K562 (cell line): Measurements from ENCODE around the gene PSMG3. TPM values are rescaled to one million over a fixed set of nuclear protein-coding genes. Genes with fewer than 3 reads are reported as not detected.

ENCODE experiments used
- ATAC-seq: fragments of 200-7000 bp; cut with Tn5 transposase; 3 replicates; pipeline ENCODE4 v1.9.1; 2020; ENCODE audit warnings: moderate library complexity
- BruUV-seq: library from RNA; stranded (reverse); fragments of 400-500 nt; replicated peaks from 2 replicates; lab custom pipeline; 2021; lab: Mats Ljungman, UMichigan
- CTCF ChIA-PET: fragments of 300-600 bp; formaldehyde crosslinking; extraction: SDS; loops from one replicate; lab custom pipeline; 2021; ENCODE audit warnings: low intra/inter-chr PET ratio; lab: Yijun Ruan, JAX
- POLR2A ChIA-PET: fragments of 300-600, 350-650 bp; sonication (Branson Sonifier 250); formaldehyde crosslinking; extraction: SDS; loops from one replicate; lab custom pipeline; 2021; ENCODE audit warnings: antibody characterized with exemption, inconsistent platforms; lab: Yijun Ruan, JAX
- DNase-seq, 4 experiments: peaks; one replicate each; pipeline versions ENCODE4 v3.0.0 to v3.0.0-alpha.2; 2011 to 2018; ENCODE audit warnings: low spot score in 3 of 4, mixed read lengths in 3 of 4; ENCODE audit errors: extremely low read depth in 1 of 4
- FAIRE-seq: peaks from 2 replicates; lab custom pipeline; 2011; peaks lifted over from hg19 to GRCh38; lab: Jason Lieb, UNC
- H2AFZ ChIP-seq: 2 replicates; pipeline ENCODE4 v1.6.0; 2011; ENCODE audit warnings: low read depth, low read length, control low read depth, inconsistent platforms
- H3K27ac ChIP-seq: fragments of 200-600 bp; 3 replicates; pipeline ENCODE4 v1.8.0; 2011; ENCODE audit warnings: low read depth, mild to moderate bottlenecking, control low read depth, inconsistent platforms, low read length, moderate library complexity, mixed read lengths; ENCODE audit errors: extremely low read depth
- H3K27me3 ChIP-seq, 2 experiments: fragments of 300-600 bp in 1 of 2; 2 replicates in 1 of 2; 3 replicates in 1 of 2; pipeline versions ENCODE4 v1.6.0 to v1.8.0; 2011; ENCODE audit warnings: inconsistent platforms in 2 of 2, low read length in 2 of 2, mild to moderate bottlenecking in 1 of 2, mixed read lengths in 1 of 2, moderate library complexity in 1 of 2; ENCODE audit not compliant: control insufficient read depth in 2 of 2, insufficient read depth in 2 of 2
- H3K36me3 ChIP-seq: fragments of 300-600 bp; 3 replicates; pipeline ENCODE4 v1.8.0; 2011; ENCODE audit warnings: mild to moderate bottlenecking, low read length, inconsistent platforms; ENCODE audit not compliant: control insufficient read depth, insufficient read depth
- H3K4me1 ChIP-seq, 2 experiments: fragments of 200-600 bp in 1 of 2; replicated peaks in 1 of 2; 2 replicates in 1 of 2; 3 replicates in 1 of 2; pipeline versions ENCODE4 v1.5.1 to v1.8.0; 2011; ENCODE audit warnings: inconsistent platforms in 2 of 2, low read length in 2 of 2, mild to moderate bottlenecking in 1 of 2, mixed read lengths in 1 of 2, moderate library complexity in 1 of 2; ENCODE audit not compliant: control insufficient read depth in 2 of 2, insufficient read depth in 2 of 2
- H3K4me2 ChIP-seq: 2 replicates; pipeline ENCODE4 v1.6.1; 2011; ENCODE audit warnings: low read length, control low read depth, inconsistent platforms, mixed read lengths; ENCODE audit not compliant: insufficient read depth
- H3K4me3 ChIP-seq: fragments of 200-600 bp; sonication (generic), shearing (Covaris generic); 2 replicates; pipeline ENCODE4 v1.5.1; 2016; ENCODE audit warnings: control low read depth, inconsistent platforms
- H3K79me2 ChIP-seq: fragments of 200-600 bp; 3 replicates; pipeline ENCODE4 v1.8.0; 2011; ENCODE audit warnings: low read length, inconsistent platforms; ENCODE audit not compliant: control insufficient read depth, insufficient read depth
- H3K9ac ChIP-seq, 2 experiments: 2 replicates each; pipeline versions ENCODE4 v1.6.0 to v1.6.1; 2011; ENCODE audit warnings: low read depth in 2 of 2, low read length in 2 of 2, control low read depth in 1 of 2, inconsistent platforms in 1 of 2, mild to moderate bottlenecking in 1 of 2, mixed read lengths in 1 of 2; ENCODE audit not compliant: insufficient read depth in 1 of 2
- H3K9me1 ChIP-seq: one replicate; pipeline ENCODE4 v1.6.0; 2011; ENCODE audit warnings: inconsistent platforms, mild to moderate bottlenecking, low read length, moderate library complexity; ENCODE audit not compliant: control insufficient read depth, insufficient read depth
- H3K9me3 ChIP-seq: replicated peaks from 2 replicates; pipeline ENCODE4 v1.5.1; 2011; ENCODE audit warnings: low read depth, low read length, inconsistent platforms; ENCODE audit not compliant: control insufficient read depth, insufficient read depth
- H4K20me1 ChIP-seq: replicated peaks from 2 replicates; pipeline ENCODE4 v1.6.1; 2011; ENCODE audit warnings: low read length, inconsistent platforms, mixed read lengths; ENCODE audit not compliant: control insufficient read depth, insufficient read depth
- BRF2 ChIP-seq: IDR thresholded peaks from 3 replicates; pipeline ENCODE4 v1.6.1; 2011; ENCODE audit warnings: borderline replicate concordance, mild to moderate bottlenecking; ENCODE audit not compliant: insufficient read length, insufficient read depth
- CCAR2 ChIP-seq: fragments of 200-400 bp; formaldehyde crosslinking; IDR thresholded peaks from 2 replicates; pipeline ENCODE4 v1.6.1; 2017; ENCODE audit warnings: mild to moderate bottlenecking, low read depth, low read length
- ELF4 ChIP-seq: fragments of 450-650 bp; formaldehyde crosslinking; IDR thresholded peaks from 2 replicates; pipeline ENCODE4 v1.4.0; 2022; ENCODE audit warnings: missing genetic modification characterization
- L3MBTL2 ChIP-seq: fragments of 450-650 bp; IDR thresholded peaks from 2 replicates; pipeline ENCODE4 v1.6.1; 2016; ENCODE audit warnings: mild to moderate bottlenecking, moderate library complexity
- MAX ChIP-seq: sonication (generic); formaldehyde crosslinking; IDR thresholded peaks from 2 replicates; pipeline ENCODE4 v1.9.0; 2022; ENCODE audit warnings: mild to moderate bottlenecking, missing genetic modification reagents
- NEUROD1 ChIP-seq: fragments of 150-350 bp; IDR thresholded peaks from 2 replicates; pipeline ENCODE4 v1.6.1; 2014; ENCODE audit warnings: borderline replicate concordance, low read length, low read depth; ENCODE audit not compliant: partially characterized antibody
- RBM25 ChIP-seq: fragments of 200-400 bp; formaldehyde crosslinking; IDR thresholded peaks from 2 replicates; pipeline ENCODE4 v1.6.1; 2018; ENCODE audit warnings: low read length, low read depth, moderate library complexity; ENCODE audit not compliant: severe bottlenecking
- TBL1XR1 ChIP-seq, 2 experiments: IDR thresholded peaks; 2 replicates each; pipeline ENCODE4 v1.6.1; 2012; ENCODE audit warnings: improper control_type of control experiment in 2 of 2, low read length in 2 of 2, mild to moderate bottlenecking in 1 of 2
- TCF7L2 ChIP-seq: fragments of 150-350 bp; IDR thresholded peaks from 2 replicates; pipeline ENCODE4 v1.6.1; 2016; ENCODE audit warnings: low read depth, mild to moderate bottlenecking, low read length, moderate library complexity
- THRA ChIP-seq: fragments of 450-650 bp; IDR thresholded peaks from 2 replicates; pipeline ENCODE4 v1.6.1; 2017; ENCODE audit warnings: mild to moderate bottlenecking, moderate library complexity
- ZBTB43 ChIP-seq: sonication (generic); formaldehyde crosslinking; IDR thresholded peaks from 2 replicates; pipeline ENCODE4 v1.8.0; 2023; ENCODE audit warnings: mild to moderate bottlenecking, missing genetic modification reagents
- ZNF324 ChIP-seq: fragments of 250-450 bp; sonication (Bioruptor Pico); IDR thresholded peaks from 2 replicates; pipeline ENCODE4 v1.4.0; 2020; ENCODE audit warnings: mild to moderate bottlenecking
- ZNF518B ChIP-seq: fragments of 250-450 bp; sonication (Bioruptor Pico); IDR thresholded peaks from 2 replicates; pipeline ENCODE4 v1.5.0; 2021; ENCODE audit warnings: mild to moderate bottlenecking, moderate library complexity
- ZNF589 ChIP-seq: fragments of 200-800 bp; sonication (Bioruptor generic); IDR thresholded peaks from 2 replicates; pipeline ENCODE4 v1.6.1; 2016; ENCODE audit warnings: low read depth, missing genetic modification characterization, missing compliant biosample characterization
- ZNF75A ChIP-seq: fragments of 450-650 bp; formaldehyde crosslinking; IDR thresholded peaks from 2 replicates; pipeline ENCODE4 v1.4.0; 2020; ENCODE audit warnings: mild to moderate bottlenecking
- WGBS: fragments of 100-300 bp; shearing (Covaris generic); methylation state at CpG from one replicate; pipeline ENCODE4 v1.1.6; 2016; ENCODE audit warnings: low coverage, mixed read lengths; ENCODE audit not compliant: insufficient coverage; ENCODE audit errors: missing lambda C conversion rate; 5-methylcytosine and 5-hydroxymethylcytosine counted together
- in situ Hi-C: fragments of 300-500 bp; cut with MboI; formaldehyde crosslinking; loops from 4 replicates; pipeline ENCODE4 v1.15.0; 2018; ENCODE audit warnings: inconsistent platforms, mixed read lengths
- intact Hi-C: fragments of 100-400 bp; cut with micrococcal nuclease; formaldehyde crosslinking; loops from 2 replicates; pipeline ENCODE4 v1.14.2; 2022
- polyA plus RNA-seq, 8 experiments: library from polyadenylated mRNA; depleted of rRNA in 4 of 8; stranded (reverse) in 5 of 8; unstranded in 3 of 8; fragments of >200 nt; fragmentation: Nextera tagmentation in 2 of 8; fragmentation: Illumina TruSeq in 1 of 8; extraction: Ambion mirVana in 2 of 8; extraction: Trizol in 1 of 8; gene quantifications; 2 replicates each; pipeline versions ENCODE4 v1.2.1 to v1.2.3, GENCODE V29; 2011 to 2014; ENCODE audit warnings: inconsistent platforms in 1 of 8, missing spikeins in 1 of 8
- total RNA-seq, 7 experiments: library from RNA; depleted of rRNA in 6 of 7; stranded (reverse); fragments of >200 nt in 6 of 7; fragmentation: Illumina TruSeq in 2 of 7; extraction: Trizol in 2 of 7; gene quantifications; 2 replicates each; pipeline versions ENCODE4 v1.2.1 to v1.2.3, GENCODE V29; 2011 to 2021; ENCODE audit warnings: low replicate concordance in 1 of 7

PSMG3 gene
- total and polyA plus RNA-seq, 9 of the 15 experiments (the other 6 are each of a cell fraction or from before 2014, with no cell fraction given) = 34.8 to 122 (median 80.1) TPM

- no peaks in the 10 kb centered on the region for H3K79me2 ChIP-seq
- no peak overlapping the region for H3K9ac ChIP-seq
- CTCF ChIA-PET = no interaction called here
- H3K27me3 ChIP-seq = peaks cover 21 to 40% of the 10 kb centered on the region in 2 experiments
- H3K27ac ChIP-seq = no peak overlapping the region
- H2AFZ ChIP-seq = no peak overlapping the region
- H3K4me1 ChIP-seq = peaks cover 0 to 20% of the 10 kb centered on the region in 2 experiments; a peak in 2 of 5 replicates
- ATAC-seq = no peak
- POLR2A ChIA-PET = no interaction called here
- no peak for DNase-seq
- H3K9me3 ChIP-seq = no peaks in the 10 kb centered on the region
- no peak overlapping the region for H3K4me2 ChIP-seq
- H3K9me1 ChIP-seq = no peaks in the 10 kb centered on the region
- no peaks in the 10 kb centered on the region for H3K36me3 ChIP-seq
- no peak for FAIRE-seq
- H3K4me3 ChIP-seq = no peak overlapping the region
- H4K20me1 ChIP-seq = no peaks in the 10 kb centered on the region
- 0% methylated on average over 2 of the region's 3 CpGs for WGBS
- intact Hi-C loops = no loop called here
- in situ Hi-C loops = no loop called here
- BruUV-seq = no TSS peak
- TF ChIP-seq TCF7L2 = no peak
- no peak for TF ChIP-seq BRF2
- TF ChIP-seq ZNF75A (CRISPR knock-in tag) = no peak
- no peak for TF ChIP-seq ZNF589 (CRISPR knock-in tag)
- TF ChIP-seq ZNF324 (CRISPR knock-in tag) = no peak
- no peak for TF ChIP-seq L3MBTL2
- no peak for TF ChIP-seq MAX (CRISPR knock-in tag)
- TF ChIP-seq RBM25 = no peak
- TF ChIP-seq TBL1XR1 (IDR thresholded peaks at IDR 0.05; ENCODE audit: low read length in 2 of 2) = no peak
- no peak for TF ChIP-seq ELF4 (CRISPR knock-in tag)
- no peak for TF ChIP-seq THRA
- no peak for TF ChIP-seq NEUROD1
- TF ChIP-seq ZBTB43 (CRISPR knock-in tag) = no peak
- TF ChIP-seq CCAR2 = no peak
- no peak for TF ChIP-seq ZNF518B (CRISPR knock-in tag)
These were observed 48.6 kb upstream of the PSMG3 start for GRCh38 chr7:1618475-1618874.
